SK-N-SH (cell line): ENCODE measurements around the gene EPHA10.

Experiments used
- CTCF ChIP-seq: fragments of 200-600 bp; sonication (generic); IDR thresholded peaks from 2 replicates; pipeline ENCODE4 v1.6.1; 2017; ENCODE audit warnings: antibody characterized with exemption, mild to moderate bottlenecking, moderate library complexity
- ELF1 ChIP-seq: IDR thresholded peaks from 2 replicates; pipeline ENCODE4 v1.4.0; 2012
- FOXJ3 ChIP-seq: sonication (generic); formaldehyde crosslinking; IDR thresholded peaks from 2 replicates; pipeline ENCODE4 v1.5.1; 2020; ENCODE audit warnings: mild to moderate bottlenecking, missing genetic modification reagents
- GABPA ChIP-seq: IDR thresholded peaks from 2 replicates; pipeline ENCODE4 v1.4.0; 2012; ENCODE audit warnings: low read depth, mild to moderate bottlenecking
- IRF3 ChIP-seq: fragments of 150-350 bp; IDR thresholded peaks from 2 replicates; pipeline ENCODE4 v1.6.1; 2016; ENCODE audit warnings: mild to moderate bottlenecking, low read depth, low read length
- MAX ChIP-seq: IDR thresholded peaks from 2 replicates; pipeline ENCODE4 v1.4.0; 2012; ENCODE audit warnings: low read depth
- PBX3 ChIP-seq: IDR thresholded peaks from 2 replicates; pipeline ENCODE4; 2012
- REST ChIP-seq: IDR thresholded peaks from 2 replicates; pipeline ENCODE4 v1.6.1; 2012; ENCODE audit warnings: mild to moderate bottlenecking, low read depth, low read length, moderate library complexity
- SIN3A ChIP-seq: IDR thresholded peaks from 2 replicates; pipeline ENCODE4 v1.6.1; 2012; ENCODE audit warnings: low read depth, mild to moderate bottlenecking, low read length, moderate library complexity, borderline replicate concordance
- SMC3 ChIP-seq: IDR thresholded peaks from 2 replicates; pipeline ENCODE4 v1.6.1; 2012; ENCODE audit warnings: low read depth, low read length, improper control_type of control experiment
- TAF1 ChIP-seq: IDR thresholded peaks from 2 replicates; pipeline ENCODE4 v1.6.1; 2012; ENCODE audit warnings: low read depth, mild to moderate bottlenecking, low read length, moderate library complexity, borderline replicate concordance
- USF1 ChIP-seq: IDR thresholded peaks from 2 replicates; pipeline ENCODE4 v1.4.0; 2012; ENCODE audit warnings: low read depth, borderline replicate concordance
- YY1 ChIP-seq: IDR thresholded peaks from 2 replicates; pipeline ENCODE4 v1.4.0; 2012; ENCODE audit warnings: low read depth, mild to moderate bottlenecking

GRCh38 chr1:37708471-37708870 lies 56.4 kb downstream of the EPHA10 start:
- TF ChIP-seq IRF3, result no peak
- no peak for TF ChIP-seq CTCF
- TF ChIP-seq SIN3A, result no peak
- TF ChIP-seq MAX, result no peak
- no peak for TF ChIP-seq REST
- no peak for TF ChIP-seq YY1
- no peak for TF ChIP-seq PBX3
- no peak for TF ChIP-seq TAF1
- no peak for TF ChIP-seq SMC3
- TF ChIP-seq FOXJ3 (CRISPR knock-in tag), result no peak
- TF ChIP-seq USF1, result no peak
- no peak for TF ChIP-seq GABPA
- TF ChIP-seq ELF1, result no peak
